Tibial artery (tissue), 4 donors: ENCODE measurements around the gene MGAT4C.

Source experiments
- DNase-seq, 2 donors: peaks; one replicate each; pipeline ENCODE4 v3.0.0-alpha.2; 2019
- H3K27ac ChIP-seq, 2 donors: fragments of 200-600 bp; sonication (generic) in 1 of 2; 1 replicate in 1 of 2; 2 replicates in 1 of 2; pipeline ENCODE4 v1.5.1; 2018 to 2019; ENCODE audit warnings: mild to moderate bottlenecking in 1 of 2
- H3K27me3 ChIP-seq, 2 donors: fragments of 200-600 bp; sonication (generic) in 1 of 2; one replicate each; pipeline versions ENCODE4 v1.5.1 to v1.6.0; 2016 to 2019
- H3K36me3 ChIP-seq, 3 donors: fragments of 200-600 bp; sonication (generic) in 2 of 3; one replicate each; pipeline ENCODE4 v1.5.1; 2016 to 2019; ENCODE audit warnings: mild to moderate bottlenecking in 2 of 3
- H3K4me1 ChIP-seq, 4 donors: fragments of 200-600 bp; sonication (generic) in 2 of 4; 1 replicate in 3 of 4; 2 replicates in 1 of 4; pipeline ENCODE4 v1.5.1; 2016 to 2019
- H3K4me3 ChIP-seq, 2 donors: fragments of 200-600 bp; sonication (generic) in 1 of 2; 1 replicate in 1 of 2; 2 replicates in 1 of 2; pipeline ENCODE4 v1.5.1; 2018 to 2019; ENCODE audit warnings: mild to moderate bottlenecking in 2 of 2
- H3K9me3 ChIP-seq, 3 donors: fragments of 200-600 bp; sonication (generic) in 1 of 3; one replicate each; pipeline ENCODE4 v1.5.1; 2016 to 2019
- intact Hi-C: fragments of 100-400 bp; cut with DNase I; formaldehyde crosslinking; loops from one replicate; pipeline ENCODE4 v1.15.0; 2023; ENCODE audit warnings: low total_unique reads
- TF ChIP-seq, protein P1 (sequence below), 2 experiments: fragments of 200-600 bp in 1 of 2; fragments of 450-650 bp in 1 of 2; IDR thresholded peaks; one replicate each; pipeline ENCODE4 v1.5.1; 2017 to 2019; ENCODE audit warnings: antibody characterized with exemption in 2 of 2, mild to moderate bottlenecking in 1 of 2, moderate library complexity in 1 of 2

MGAT4C gene

GRCh38 chr12:86198696-86199444 is 57.3 kb downstream of the MGAT4C start:
- no peaks in the 10 kb centered on the region for H3K36me3 ChIP-seq
- intact Hi-C loops, result no loop called here

DNA sequence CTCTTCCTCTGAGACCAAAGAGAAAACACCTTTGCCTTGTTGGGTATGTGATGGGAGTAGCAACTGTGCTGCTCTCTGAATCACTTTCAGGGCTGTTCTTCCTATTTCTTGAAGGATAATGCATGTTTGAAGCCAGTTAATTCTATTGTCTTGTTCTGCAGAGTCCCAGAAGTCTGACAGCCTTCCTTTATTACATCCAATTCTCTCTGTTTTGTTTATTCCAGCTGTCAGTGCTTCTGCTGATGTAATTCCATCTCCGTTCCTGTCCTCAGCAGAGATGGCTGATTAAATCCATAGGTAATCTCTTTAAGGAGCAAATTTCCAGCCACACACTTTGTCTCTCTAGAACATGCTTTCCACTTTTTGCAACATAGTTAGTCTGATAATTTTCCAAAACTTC is 59.7 kb downstream of the MGAT4C start:
- TF ChIP-seq, protein P1, sequence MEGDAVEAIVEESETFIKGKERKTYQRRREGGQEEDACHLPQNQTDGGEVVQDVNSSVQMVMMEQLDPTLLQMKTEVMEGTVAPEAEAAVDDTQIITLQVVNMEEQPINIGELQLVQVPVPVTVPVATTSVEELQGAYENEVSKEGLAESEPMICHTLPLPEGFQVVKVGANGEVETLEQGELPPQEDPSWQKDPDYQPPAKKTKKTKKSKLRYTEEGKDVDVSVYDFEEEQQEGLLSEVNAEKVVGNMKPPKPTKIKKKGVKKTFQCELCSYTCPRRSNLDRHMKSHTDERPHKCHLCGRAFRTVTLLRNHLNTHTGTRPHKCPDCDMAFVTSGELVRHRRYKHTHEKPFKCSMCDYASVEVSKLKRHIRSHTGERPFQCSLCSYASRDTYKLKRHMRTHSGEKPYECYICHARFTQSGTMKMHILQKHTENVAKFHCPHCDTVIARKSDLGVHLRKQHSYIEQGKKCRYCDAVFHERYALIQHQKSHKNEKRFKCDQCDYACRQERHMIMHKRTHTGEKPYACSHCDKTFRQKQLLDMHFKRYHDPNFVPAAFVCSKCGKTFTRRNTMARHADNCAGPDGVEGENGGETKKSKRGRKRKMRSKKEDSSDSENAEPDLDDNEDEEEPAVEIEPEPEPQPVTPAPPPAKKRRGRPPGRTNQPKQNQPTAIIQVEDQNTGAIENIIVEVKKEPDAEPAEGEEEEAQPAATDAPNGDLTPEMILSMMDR (IDR thresholded peaks at IDR 0.05), result no peak
- no peak for DNase-seq
- H3K4me3 ChIP-seq, result no peak overlapping the region
- no peaks in the 10 kb centered on the region for H3K4me1 ChIP-seq
- intact Hi-C loops, result no loop called here
- H3K27me3 ChIP-seq, result no peaks in the 10 kb centered on the region
- H3K27ac ChIP-seq, result no peak overlapping the region
- no peaks in the 10 kb centered on the region for H3K36me3 ChIP-seq
- peaks cover 0 to 4% (median 0%) of the 10 kb centered on the region in 3 donors for H3K9me3 ChIP-seq

More at GRCh38 chr12:86198696-86199444, 57.3 kb downstream of the MGAT4C start:
- TF ChIP-seq, protein P1 (IDR thresholded peaks at IDR 0.05), result no peak
- DNase-seq, result no peak
- H3K27ac ChIP-seq, result no peak overlapping the region
- no peak overlapping the region for H3K4me3 ChIP-seq
- H3K4me1 ChIP-seq, result no peaks in the 10 kb centered on the region
- peaks cover 0 to 4% (median 0%) of the 10 kb centered on the region in 3 donors for H3K9me3 ChIP-seq
- no peaks in the 10 kb centered on the region for H3K27me3 ChIP-seq

- TF ChIP-seq, protein P1 (IDR thresholded peaks at IDR 0.05), result no peak
- Histone ChIP-seq H3K4me1 (no peaks in the 10 kb centered on the region), H3K27me3 (no peaks in the 10 kb centered on the region), H3K4me3 (no peak overlapping the region), H3K27ac (no peak overlapping the region), H3K36me3 (no peaks in the 10 kb centered on the region), H3K9me3 (peaks cover 0 to 4% (median 0%) of the 10 kb centered on the region in 3 donors)
- no peak for DNase-seq
- intact Hi-C loops, result no loop called here
Measured at GRCh38 chr12:86194721-86195120, 61.5 kb downstream of the MGAT4C start.

DNA sequence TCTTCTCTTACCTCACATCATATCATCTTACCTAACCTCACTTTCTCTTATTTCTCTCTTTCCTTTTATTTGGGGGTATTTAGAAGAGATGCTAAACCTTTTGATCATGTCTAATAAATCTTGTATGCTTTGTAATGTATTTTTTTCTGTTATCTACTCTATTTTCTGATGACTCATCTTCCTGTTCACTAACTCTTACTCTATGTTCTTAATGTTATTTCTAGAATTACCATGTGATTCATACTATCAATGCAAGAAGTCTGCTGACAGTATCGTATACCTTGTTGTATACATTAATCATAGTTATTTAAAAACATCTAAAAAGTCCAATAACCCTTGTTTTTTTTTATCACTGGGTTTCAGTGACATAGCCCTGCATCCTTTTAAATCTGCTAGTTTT is 62.3 kb downstream of the MGAT4C start:
- intact Hi-C loops, result no loop called here
- Histone ChIP-seq H3K27me3 (no peaks in the 10 kb centered on the region), H3K4me3 (no peak overlapping the region), H3K36me3 (no peaks in the 10 kb centered on the region), H3K4me1 (no peaks in the 10 kb centered on the region), H3K27ac (no peak overlapping the region), H3K9me3 (peaks cover 0 to 4% (median 0%) of the 10 kb centered on the region in 3 donors)
- no peak for DNase-seq
- TF ChIP-seq, protein P1 (IDR thresholded peaks at IDR 0.05), result no peak

DNA sequence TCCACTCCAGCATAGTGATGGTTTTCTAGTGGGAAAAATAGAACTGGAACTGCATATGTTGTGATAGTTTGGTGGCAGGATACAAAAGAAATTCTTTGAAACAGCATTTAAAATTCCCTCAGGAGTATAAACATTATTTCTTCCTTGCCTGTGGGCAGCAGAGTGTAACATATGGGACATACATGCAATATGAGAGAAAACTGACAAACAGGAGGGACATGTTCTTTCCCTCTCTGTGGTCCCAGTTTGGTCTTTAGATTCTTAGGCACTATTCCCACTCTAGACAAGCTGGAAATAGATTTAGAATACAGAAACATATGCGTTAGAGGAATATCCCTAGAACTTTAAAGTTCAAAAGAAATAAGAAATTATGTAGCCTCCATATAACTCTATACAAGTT is 68.0 kb downstream of the MGAT4C start:
- DNase-seq, result no peak
- TF ChIP-seq, protein P1 (IDR thresholded peaks at IDR 0.05), result no peak
- Histone ChIP-seq H3K4me1 (no peaks in the 10 kb centered on the region), H3K27me3 (no peaks in the 10 kb centered on the region), H3K9me3 (no peaks in the 10 kb centered on the region), H3K27ac (no peak overlapping the region), H3K36me3 (no peaks in the 10 kb centered on the region), H3K4me3 (no peak overlapping the region)
- intact Hi-C loops, result no loop called here
